ENCODE data around the gene TBXT.
A peak's percentile ranks its signal among the peaks of the same experiment; 100 is the strongest.

Gene TBXT

GRCh38 chr6:166112580-166112979, 55.1 kb downstream of the TBXT start:
- DNase-seq (ENCODE audit: low spot score), result peak; percentile 34

DNA sequence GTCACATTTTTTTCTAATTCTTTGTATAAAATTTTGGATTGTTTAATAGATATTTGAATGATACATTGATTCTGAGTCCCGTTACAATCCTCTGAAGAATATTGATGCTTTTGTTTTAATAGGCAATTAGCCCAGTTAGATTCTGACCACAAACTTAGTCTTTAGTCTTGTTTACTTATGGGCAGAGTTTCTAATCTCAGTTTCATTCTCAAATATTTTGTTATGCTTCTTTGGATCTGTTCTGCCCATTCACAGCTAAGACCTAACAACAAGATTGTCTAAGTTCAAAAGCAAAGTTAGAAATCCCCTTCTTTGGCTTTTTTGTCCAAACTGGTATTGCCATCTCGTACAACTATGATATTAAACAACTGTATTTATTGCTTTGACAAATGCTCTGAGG, 58.0 kb downstream of the TBXT start:
- DNase-seq (ENCODE audit: low spot score), result no peak

All from hepatic stellate cell (primary cell).